ENCODE measurements around the gene FRY. TPM values are rescaled to one million over a fixed set of nuclear protein-coding genes. Genes with fewer than 3 reads are reported as not detected.
A peak's percentile ranks its signal among the peaks of the same experiment; 100 is the strongest.

The FRY gene
- total RNA-seq, 1 experiment from 2014 or later = 2.5 TPM

DNA sequence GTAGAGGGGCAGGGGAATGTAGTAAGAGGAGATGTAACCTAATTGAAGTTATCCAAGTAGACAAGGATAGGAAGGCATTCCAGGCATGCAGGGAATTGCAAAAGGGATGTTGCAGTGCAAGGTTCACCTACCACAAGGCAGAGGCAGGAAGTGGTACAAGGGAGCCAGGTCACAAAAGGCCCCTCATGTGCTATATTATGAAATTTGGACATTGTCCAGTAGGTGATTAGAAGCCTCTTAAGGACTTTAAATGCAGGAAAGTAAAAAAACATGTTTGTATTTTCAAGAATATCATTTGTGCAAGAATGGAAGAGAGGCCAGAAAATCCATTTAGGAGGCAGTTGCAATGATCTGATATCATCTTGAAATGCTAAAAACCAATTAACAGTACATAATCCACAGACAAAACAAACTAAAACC lies 111.4 kb downstream of the FRY start:
- no peaks in the 10 kb centered on the region for H3K4me1 ChIP-seq (replicated peaks)
- no peaks in the 10 kb centered on the region for H3K9me3 ChIP-seq (replicated peaks)
- DNase-seq (ENCODE audit: low read depth in 1 of 2, low spot score in 2 of 2) = no peak
- H3K27ac ChIP-seq = no peak overlapping the region
- no peaks in the 10 kb centered on the region for H3K36me3 ChIP-seq
- no peak overlapping the region for H3K4me3 ChIP-seq
- no peaks in the 10 kb centered on the region for H3K27me3 ChIP-seq (replicated peaks)

GRCh38 chr13:32147193-32147592 lies 115.6 kb downstream of the FRY start:
- no peak overlapping the region for H3K4me3 ChIP-seq
- H3K36me3 ChIP-seq = no peaks in the 10 kb centered on the region
- DNase-seq (ENCODE audit: low read depth in 1 of 2, low spot score in 2 of 2) = no peak
- no peaks in the 10 kb centered on the region for H3K9me3 ChIP-seq (replicated peaks)
- no peak overlapping the region for H3K27ac ChIP-seq
- no peaks in the 10 kb centered on the region for H3K27me3 ChIP-seq (replicated peaks)
- no peaks in the 10 kb centered on the region for H3K4me1 ChIP-seq (replicated peaks)

DNA sequence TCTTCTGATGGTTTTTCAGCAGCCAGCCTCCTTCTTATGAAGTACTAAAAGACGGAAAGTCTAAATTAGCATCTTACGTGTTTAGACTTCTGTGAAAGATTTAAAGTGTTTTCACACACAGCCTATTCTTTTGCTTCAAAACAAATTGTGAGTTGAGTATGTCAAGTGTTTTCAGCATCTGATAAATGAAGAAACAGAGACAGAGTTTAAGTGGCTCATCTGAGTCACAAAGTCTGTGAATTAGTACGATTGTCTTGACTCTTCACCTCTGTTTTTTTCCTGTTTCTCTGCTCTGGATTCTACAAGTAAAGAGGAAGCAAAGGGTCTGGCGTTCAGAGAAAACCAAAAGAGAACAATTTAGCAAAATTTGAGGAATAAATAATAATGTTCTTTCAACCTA lies 116.4 kb downstream of the FRY start:
- H3K9me3 ChIP-seq (replicated peaks) = no peaks in the 10 kb centered on the region
- H3K27me3 ChIP-seq (replicated peaks) = no peaks in the 10 kb centered on the region
- H3K36me3 ChIP-seq = no peaks in the 10 kb centered on the region
- H3K4me1 ChIP-seq (replicated peaks) = peaks cover 3% of the 10 kb centered on the region; the same call in 1 of the 2 replicates
- no peak overlapping the region for H3K4me3 ChIP-seq
- H3K27ac ChIP-seq = no peak overlapping the region
- no peak for DNase-seq (ENCODE audit: low read depth in 1 of 2, low spot score in 2 of 2)

DNA sequence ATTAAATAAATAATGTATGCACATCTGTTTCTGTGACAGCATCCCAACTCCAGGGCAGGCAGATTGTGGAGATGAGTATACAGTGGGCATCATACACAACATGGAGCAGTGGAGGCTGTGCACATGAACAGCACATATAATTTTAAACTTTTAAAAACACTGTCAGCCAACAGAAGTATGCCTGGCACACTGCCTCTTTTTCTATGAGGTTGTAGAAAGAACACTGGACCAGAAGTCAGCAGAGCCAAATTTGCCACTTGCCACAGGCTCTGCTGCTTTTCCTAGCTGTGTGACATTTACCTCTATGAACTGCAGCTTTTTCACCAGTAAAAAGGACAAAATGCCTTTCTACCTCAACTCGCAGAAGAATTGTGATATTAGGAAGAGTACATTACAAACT lies 118.7 kb downstream of the FRY start:
- Histone ChIP-seq H3K27me3 (replicated peaks) (no peaks in the 10 kb centered on the region), H3K9me3 (replicated peaks) (no peaks in the 10 kb centered on the region), H3K4me1 (replicated peaks) (peaks cover 5% of the 10 kb centered on the region; the same call in 1 of the 2 replicates), H3K4me3 (no peak overlapping the region), H3K27ac (no peak overlapping the region), H3K36me3 (no peaks in the 10 kb centered on the region)
- no peak for DNase-seq (ENCODE audit: low read depth in 1 of 2, low spot score in 2 of 2)

- no peak overlapping the region for H3K27ac ChIP-seq
- DNase-seq (ENCODE audit: low read depth in 1 of 2, low spot score in 2 of 2) = no peak
- H3K27me3 ChIP-seq (replicated peaks) = no peaks in the 10 kb centered on the region
- no peaks in the 10 kb centered on the region for H3K36me3 ChIP-seq
- peaks cover 5% of the 10 kb centered on the region; the same call in 1 of the 2 replicates for H3K4me1 ChIP-seq (replicated peaks)
- no peak overlapping the region for H3K4me3 ChIP-seq
- H3K9me3 ChIP-seq (replicated peaks) = no peaks in the 10 kb centered on the region
Observed at GRCh38 chr13:32150794-32151193, 119.2 kb downstream of the FRY start.

DNA sequence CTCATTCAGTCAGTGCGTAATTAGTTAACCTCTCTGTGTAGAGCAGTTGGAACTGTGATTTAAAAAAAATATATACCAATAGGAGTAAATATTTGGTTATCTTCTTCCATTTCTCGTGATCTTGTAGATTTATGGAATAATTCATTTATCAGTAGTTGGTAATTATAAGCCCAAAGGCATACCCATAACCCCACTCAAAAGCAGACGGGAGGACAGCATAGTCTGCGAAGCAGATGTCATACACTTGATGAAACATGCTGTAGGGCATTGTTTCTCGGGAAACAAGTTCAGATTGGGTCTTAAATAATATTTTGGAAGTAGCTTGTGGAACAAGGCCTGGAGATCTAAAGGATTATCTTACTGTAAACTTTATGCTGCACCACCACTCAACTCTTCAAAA lies 119.7 kb downstream of the FRY start:
- no peaks in the 10 kb centered on the region for H3K27me3 ChIP-seq (replicated peaks)
- DNase-seq (ENCODE audit: low read depth in 1 of 2, low spot score in 2 of 2) = no peak
- H3K9me3 ChIP-seq (replicated peaks) = no peaks in the 10 kb centered on the region
- H3K4me1 ChIP-seq (replicated peaks) = peaks cover 5% of the 10 kb centered on the region; the same call in 1 of the 2 replicates
- no peak overlapping the region for H3K4me3 ChIP-seq
- no peak overlapping the region for H3K27ac ChIP-seq
- H3K36me3 ChIP-seq = no peaks in the 10 kb centered on the region

DNA sequence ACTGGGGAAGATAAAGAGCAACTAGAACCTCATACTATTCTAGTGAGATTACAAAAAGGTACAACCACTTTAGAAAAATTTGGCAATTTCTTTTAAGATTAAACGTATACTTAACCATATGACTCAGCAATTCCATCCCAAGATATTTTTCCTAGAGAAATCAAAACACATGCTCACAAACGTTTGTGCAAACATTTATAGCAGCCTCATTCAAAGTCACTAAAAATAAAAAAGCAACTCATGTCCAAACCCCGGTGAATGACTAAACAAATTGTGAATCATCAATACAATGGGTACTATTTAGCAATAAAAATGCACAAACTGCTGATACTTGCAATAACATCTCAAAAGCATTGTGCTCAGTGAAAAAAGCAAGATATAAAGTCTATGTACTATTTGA lies 121.5 kb downstream of the FRY start:
- Histone ChIP-seq H3K27ac (no peak overlapping the region), H3K4me1 (replicated peaks) (peaks cover 5% of the 10 kb centered on the region; the same call in 1 of the 2 replicates), H3K9me3 (replicated peaks) (no peaks in the 10 kb centered on the region), H3K36me3 (no peaks in the 10 kb centered on the region), H3K27me3 (replicated peaks) (no peaks in the 10 kb centered on the region), H3K4me3 (no peak overlapping the region)
- peak in 1 of 2 experiments; percentile 23 for DNase-seq (ENCODE audit: low read depth in 1 of 2, low spot score in 2 of 2)

GRCh38 chr13:32159137-32159869 lies 127.7 kb downstream of the FRY start:
- H3K27ac ChIP-seq = no peak overlapping the region
- no peak overlapping the region for H3K4me3 ChIP-seq
- H3K9me3 ChIP-seq (replicated peaks) = no peaks in the 10 kb centered on the region
- H3K36me3 ChIP-seq = no peaks in the 10 kb centered on the region
- no peaks in the 10 kb centered on the region for H3K27me3 ChIP-seq (replicated peaks)
- H3K4me1 ChIP-seq (replicated peaks) = peaks cover 20% of the 10 kb centered on the region
- no peak for DNase-seq (ENCODE audit: low read depth in 1 of 2, low spot score in 2 of 2)

- H3K4me1 ChIP-seq (replicated peaks) = peaks cover 32% of the 10 kb centered on the region
- H3K4me3 ChIP-seq = no peak overlapping the region
- H3K9me3 ChIP-seq (replicated peaks) = no peaks in the 10 kb centered on the region
- peak overlapping the region; percentile 88; the same call in 1 of the 2 replicates for H3K27ac ChIP-seq
- DNase-seq (ENCODE audit: low read depth in 1 of 2, low spot score in 2 of 2) = no peak
- no peaks in the 10 kb centered on the region for H3K27me3 ChIP-seq (replicated peaks)
- no peaks in the 10 kb centered on the region for H3K36me3 ChIP-seq
Observed at GRCh38 chr13:32162395-32163005, 130.9 kb downstream of the FRY start.

DNA sequence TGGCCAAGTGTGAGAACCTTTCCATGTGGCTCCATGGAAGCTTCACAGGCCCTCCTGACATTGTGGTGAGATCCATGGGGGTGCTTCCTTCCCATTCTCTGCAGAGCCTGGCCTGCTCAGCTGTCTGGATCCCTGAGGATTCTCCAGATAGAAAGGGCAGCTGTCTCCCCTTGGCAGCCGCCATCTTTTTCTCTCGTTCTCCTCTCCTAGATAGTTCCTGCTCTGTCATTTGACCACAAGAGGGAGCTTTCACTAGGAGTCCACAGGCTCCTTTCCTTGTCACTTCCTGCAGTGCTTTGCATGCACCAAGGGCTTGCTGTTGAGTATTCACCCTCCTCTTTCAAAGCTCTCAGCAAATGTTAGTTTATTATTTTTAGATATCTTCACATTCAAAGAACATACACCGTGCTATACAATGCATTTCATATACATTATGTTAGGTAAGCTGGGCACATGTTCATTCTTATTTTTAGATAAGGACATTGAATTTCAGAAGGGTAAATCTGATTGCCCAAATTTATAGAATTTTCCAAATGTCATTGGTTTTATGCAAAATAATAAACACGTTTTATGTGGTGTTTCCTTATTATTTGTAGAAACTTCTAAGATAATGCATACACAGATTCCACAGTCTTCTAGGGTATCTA lies 133.2 kb downstream of the FRY start:
- Histone ChIP-seq H3K27me3 (replicated peaks) (no peaks in the 10 kb centered on the region), H3K27ac (peak overlapping the region; percentile 88), H3K4me3 (no peak overlapping the region), H3K9me3 (replicated peaks) (no peaks in the 10 kb centered on the region), H3K4me1 (replicated peaks) (peaks cover 38% of the 10 kb centered on the region), H3K36me3 (no peaks in the 10 kb centered on the region)
- peak; percentile 43 to 46 for DNase-seq (ENCODE audit: low read depth in 1 of 2, low spot score in 2 of 2)

DNA sequence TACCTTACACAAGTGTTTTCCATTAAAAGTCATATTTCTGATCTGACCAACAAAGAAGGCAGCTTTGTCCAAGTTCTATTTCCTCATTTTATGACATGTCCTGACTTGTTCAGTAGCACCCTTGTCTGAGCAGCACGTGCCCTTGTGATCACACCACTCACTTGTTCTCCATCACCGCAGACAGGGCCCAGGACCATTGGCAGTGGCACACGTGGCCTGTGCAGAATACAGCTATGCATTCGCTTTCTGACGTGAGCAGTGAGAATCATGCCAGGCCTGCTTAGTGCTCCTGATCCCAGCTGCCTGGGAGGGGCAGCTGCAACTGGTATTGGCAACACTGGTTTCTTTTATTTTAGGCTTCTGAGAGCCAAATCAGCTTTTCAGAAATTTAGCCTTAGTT lies 134.2 kb downstream of the FRY start:
- Histone ChIP-seq H3K36me3 (no peaks in the 10 kb centered on the region), H3K4me3 (no peak overlapping the region), H3K4me1 (replicated peaks) (peaks cover 38% of the 10 kb centered on the region), H3K27ac (no peak overlapping the region), H3K9me3 (replicated peaks) (no peaks in the 10 kb centered on the region), H3K27me3 (replicated peaks) (no peaks in the 10 kb centered on the region)
- DNase-seq (ENCODE audit: low read depth in 1 of 2, low spot score in 2 of 2) = no peak

- Histone ChIP-seq H3K27ac (no peak overlapping the region), H3K9me3 (replicated peaks) (no peaks in the 10 kb centered on the region), H3K36me3 (no peaks in the 10 kb centered on the region), H3K4me3 (no peak overlapping the region), H3K4me1 (replicated peaks) (peaks cover 30% of the 10 kb centered on the region), H3K27me3 (replicated peaks) (no peaks in the 10 kb centered on the region)
- DNase-seq (ENCODE audit: low read depth in 1 of 2, low spot score in 2 of 2) = no peak
Observed at GRCh38 chr13:32168131-32168530, 136.6 kb downstream of the FRY start.

DNA sequence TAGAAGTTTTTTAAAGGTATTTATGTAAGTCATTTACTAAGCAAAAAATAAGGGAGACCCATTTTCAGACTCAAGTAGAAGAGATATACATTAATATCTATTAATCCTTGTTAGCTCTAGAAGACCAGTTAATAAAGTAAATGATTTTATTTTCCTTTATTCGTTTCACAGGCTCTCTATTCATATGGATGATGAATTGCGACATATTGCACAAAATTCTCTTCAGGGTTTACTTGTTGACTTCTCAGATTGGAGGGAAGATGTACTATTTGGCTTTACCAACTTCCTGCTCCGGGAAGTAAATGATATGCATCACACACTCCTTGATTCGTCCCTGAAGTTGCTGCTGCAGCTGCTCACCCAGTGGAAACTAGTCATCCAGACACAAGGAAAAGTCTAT lies 139.3 kb downstream of the FRY start:
- Histone ChIP-seq H3K36me3 (no peaks in the 10 kb centered on the region), H3K4me3 (no peak overlapping the region), H3K27ac (no peak overlapping the region), H3K4me1 (replicated peaks) (peaks cover 8% of the 10 kb centered on the region), H3K9me3 (replicated peaks) (no peaks in the 10 kb centered on the region), H3K27me3 (replicated peaks) (no peaks in the 10 kb centered on the region)
- DNase-seq (ENCODE audit: low read depth in 1 of 2, low spot score in 2 of 2) = no peak

DNA sequence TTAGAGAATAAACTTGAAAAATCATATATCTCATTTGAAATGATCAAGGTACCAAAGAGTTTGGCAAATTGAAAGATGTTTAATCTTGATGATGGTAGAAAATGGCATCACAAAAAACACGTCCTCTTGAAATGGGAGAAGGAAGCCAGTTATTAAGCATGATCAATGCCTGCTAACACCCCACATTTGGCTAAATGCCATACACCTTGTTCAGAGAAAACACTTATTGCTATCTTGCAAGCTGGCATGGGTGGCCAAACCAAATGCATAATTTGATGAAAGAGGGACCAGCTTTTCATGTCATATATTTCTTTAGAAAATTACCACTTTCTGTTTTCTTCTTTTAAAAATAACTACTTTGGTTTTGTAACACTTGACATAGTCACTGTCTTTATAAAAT lies 142.3 kb downstream of the FRY start:
- Histone ChIP-seq H3K9me3 (replicated peaks) (no peaks in the 10 kb centered on the region), H3K27ac (no peak overlapping the region), H3K27me3 (replicated peaks) (no peaks in the 10 kb centered on the region), H3K36me3 (no peaks in the 10 kb centered on the region), H3K4me3 (no peak overlapping the region), H3K4me1 (replicated peaks) (no peaks in the 10 kb centered on the region)
- no peak for DNase-seq (ENCODE audit: low read depth in 1 of 2, low spot score in 2 of 2)

All from SJSA1 (cell line).